K562 (cell line): ENCODE measurements around the gene ZFP36. TPM values are rescaled to one million over a fixed set of nuclear protein-coding genes. Genes with fewer than 3 reads are reported as not detected.
A peak's percentile ranks its signal among the peaks of the same experiment; 100 is the strongest.

ENCODE experiments used
- ADNP ChIP-seq: fragments of 200-800 bp; sonication (Bioruptor generic); IDR thresholded peaks from 2 replicates; pipeline ENCODE4 v1.6.1; 2016; ENCODE audit warnings: missing genetic modification characterization, missing compliant biosample characterization
- CBFB ChIP-seq: sonication (generic); formaldehyde crosslinking; IDR thresholded peaks from 2 replicates; pipeline ENCODE4 v1.4.0; 2020; ENCODE audit warnings: mild to moderate bottlenecking, missing genetic modification reagents
- CEBPG ChIP-seq, 3 experiments: fragments of 200-800 bp in 1 of 3; sonication (Bioruptor generic) in 1 of 3; sonication (generic) in 1 of 3; formaldehyde crosslinking in 1 of 3; IDR thresholded peaks in 2 of 3; conservative IDR thresholded peaks in 1 of 3; 2 replicates each; pipeline versions ENCODE4 v1.6.1 to v1.8.0; 2016 to 2022; ENCODE audit warnings: missing compliant biosample characterization in 2 of 3, missing genetic modification characterization in 2 of 3, mild to moderate bottlenecking in 1 of 3, missing genetic modification reagents in 1 of 3
- E2F8 ChIP-seq: fragments of 450-650 bp; IDR thresholded peaks from 2 replicates; pipeline ENCODE4 v1.7.1; 2018; ENCODE audit warnings: mild to moderate bottlenecking, low read depth; ENCODE audit not compliant: partially characterized antibody
- ESRRA ChIP-seq: fragments of 450-650 bp; IDR thresholded peaks from 2 replicates; pipeline ENCODE4 v1.6.1; 2014; ENCODE audit warnings: low read depth, mild to moderate bottlenecking, moderate library complexity, borderline replicate concordance
- ETV6 ChIP-seq, 3 experiments: fragments of 150-350 bp in 1 of 3; sonication (generic) in 1 of 3; formaldehyde crosslinking in 1 of 3; IDR thresholded peaks; 2 replicates each; pipeline versions ENCODE4 v1.6.1 to v1.8.0; 2014 to 2022; ENCODE audit warnings: borderline replicate concordance in 2 of 3, low read depth in 2 of 3, antibody characterized with exemption in 1 of 3, low read length in 1 of 3, mild to moderate bottlenecking in 1 of 3, missing genetic modification reagents in 1 of 3
- FOXJ2 ChIP-seq: fragments of 200-800 bp; sonication (Bioruptor generic); IDR thresholded peaks from 2 replicates; pipeline ENCODE4 v1.6.1; 2016; ENCODE audit warnings: missing genetic modification characterization, missing compliant biosample characterization
- HDAC6 ChIP-seq: IDR thresholded peaks from 2 replicates; pipeline ENCODE4 v1.6.1; 2012; ENCODE audit warnings: low read depth, mild to moderate bottlenecking, control low read depth, inconsistent platforms, low read length, moderate library complexity
- HOXB6 ChIP-seq: fragments of 250-450 bp; sonication (Bioruptor Pico); IDR thresholded peaks from 2 replicates; pipeline ENCODE4 v1.5.1; 2022; ENCODE audit warnings: mild to moderate bottlenecking, borderline replicate concordance
- MECOM ChIP-seq: fragments of 250-450 bp; sonication (Bioruptor Pico); IDR thresholded peaks from 2 replicates; pipeline ENCODE4 v1.8.0; 2022; ENCODE audit warnings: inconsistent platforms
- NEUROD1 ChIP-seq: fragments of 150-350 bp; IDR thresholded peaks from 2 replicates; pipeline ENCODE4 v1.6.1; 2014; ENCODE audit warnings: borderline replicate concordance, low read length, low read depth; ENCODE audit not compliant: partially characterized antibody
- POLR2G ChIP-seq: fragments of 200-400 bp; formaldehyde crosslinking; IDR thresholded peaks from 2 replicates; pipeline ENCODE4 v1.6.1; 2017; ENCODE audit warnings: low read depth, mild to moderate bottlenecking, antibody characterized with exemption, low read length, moderate library complexity
- SFPQ ChIP-seq: fragments of 200-400 bp; formaldehyde crosslinking; IDR thresholded peaks from 2 replicates; pipeline ENCODE4 v1.6.1; 2017; ENCODE audit warnings: mild to moderate bottlenecking, low read depth, low read length, moderate library complexity
- SPI1 ChIP-seq: IDR thresholded peaks from 2 replicates; pipeline ENCODE4 v1.6.1; 2011; ENCODE audit warnings: low read depth, low read length, control low read depth, borderline replicate concordance
- THAP7 ChIP-seq: fragments of 250-450 bp; sonication (Bioruptor Pico); IDR thresholded peaks from 2 replicates; pipeline ENCODE4 v1.5.0; 2021
- U2AF2 ChIP-seq: fragments of 200-400 bp; formaldehyde crosslinking; optimal IDR thresholded peaks from 2 replicates; pipeline ENCODE3; 2017; ENCODE audit warnings: low read depth, mild to moderate bottlenecking, low read length
- ZNF23 ChIP-seq: fragments of 250-450 bp; sonication (Bioruptor Pico); IDR thresholded peaks from 2 replicates; pipeline ENCODE4 v1.4.0; 2020; ENCODE audit warnings: mild to moderate bottlenecking
- ZNF347 ChIP-seq: fragments of 450-650 bp; formaldehyde crosslinking; IDR thresholded peaks from 2 replicates; pipeline ENCODE4 v1.4.0; 2020; ENCODE audit warnings: low read depth, mild to moderate bottlenecking, moderate library complexity
- ZNF583 ChIP-seq: fragments of 250-450 bp; sonication (Bioruptor Pico); IDR thresholded peaks from 2 replicates; pipeline ENCODE4 v1.4.0; 2020
- ZNF589 ChIP-seq: fragments of 200-800 bp; sonication (Bioruptor generic); IDR thresholded peaks from 2 replicates; pipeline ENCODE4 v1.6.1; 2016; ENCODE audit warnings: low read depth, missing genetic modification characterization, missing compliant biosample characterization
- ZNF707 ChIP-seq: fragments of 250-450 bp; sonication (Bioruptor Pico); conservative IDR thresholded peaks from 2 replicates; pipeline ENCODE4 v1.8.0; 2022; ENCODE audit warnings: inconsistent platforms, mild to moderate bottlenecking, moderate library complexity
- ZNF76 ChIP-seq: fragments of 250-450 bp; sonication (Bioruptor Pico); IDR thresholded peaks from 2 replicates; pipeline ENCODE4 v1.4.0; 2020; ENCODE audit warnings: mild to moderate bottlenecking, moderate library complexity, borderline replicate concordance
- polyA plus RNA-seq, 8 experiments: library from polyadenylated mRNA; depleted of rRNA in 4 of 8; stranded (reverse) in 5 of 8; unstranded in 3 of 8; fragments of >200 nt; fragmentation: Nextera tagmentation in 2 of 8; fragmentation: Illumina TruSeq in 1 of 8; extraction: Ambion mirVana in 2 of 8; extraction: Trizol in 1 of 8; gene quantifications; 2 replicates each; pipeline versions ENCODE4 v1.2.1 to v1.2.3, GENCODE V29; 2011 to 2014; ENCODE audit warnings: inconsistent platforms in 1 of 8, missing spikeins in 1 of 8
- total RNA-seq, 7 experiments: library from RNA; depleted of rRNA in 6 of 7; stranded (reverse); fragments of >200 nt in 6 of 7; fragmentation: Illumina TruSeq in 2 of 7; extraction: Trizol in 2 of 7; gene quantifications; 2 replicates each; pipeline versions ENCODE4 v1.2.1 to v1.2.3, GENCODE V29; 2011 to 2021; ENCODE audit warnings: low replicate concordance in 1 of 7

ZFP36 gene
- total and polyA plus RNA-seq, 9 of the 15 experiments (the other 6 are each of a cell fraction or from before 2014, with no cell fraction given) = 1.0 to 20.1 (median 3.5) TPM

GRCh38 chr19:39381910-39382611, 24.6 kb upstream of the ZFP36 start (continued):
- TF ChIP-seq NEUROD1 (peak; percentile 62), SPI1 (no peak), ZNF23 (CRISPR knock-in tag) (no peak), E2F8 (no peak), HOXB6 (CRISPR knock-in tag) (no peak), SFPQ (no peak), FOXJ2 (no peak), ZNF347 (CRISPR knock-in tag) (no peak), ZNF707 (CRISPR knock-in tag) (no peak), POLR2G (no peak), ESRRA (peak; percentile 80; the same call in 1 of the 2 replicates), U2AF2 (no peak), ZNF76 (CRISPR knock-in tag) (no peak), ETV6 (IDR thresholded peaks at IDR 0.05; ENCODE audit: borderline replicate concordance in 1 of 2, low read depth in 2 of 2, low read length in 1 of 2) (no peak), ETV6 (CRISPR knock-in tag; IDR thresholded peaks at IDR 0.05; ENCODE audit: borderline replicate concordance) (no peak), ADNP (tag) (no peak), ZNF589 (CRISPR knock-in tag) (peak; percentile 80), CEBPG (CRISPR knock-in tag; IDR thresholded peaks at IDR 0.05) (no peak), CEBPG (tag; conservative IDR thresholded peaks at IDR 0.05 in 1 of 2, IDR thresholded peaks at IDR 0.05 in 1 of 2) (no peak), MECOM (CRISPR knock-in tag) (peak; percentile 87), CBFB (CRISPR knock-in tag) (peak; percentile 97), HDAC6 (no peak), THAP7 (no peak), ZNF583 (no peak)
